Measurements from ENCODE around the gene IGSF21. TPM values are rescaled to one million over a fixed set of nuclear protein-coding genes. Genes with fewer than 3 reads are reported as not detected.
A peak's percentile ranks its signal among the peaks of the same experiment; 100 is the strongest.
"Not testable (repeated sequence)": the region's sequence is repeated elsewhere in the genome, so short reads cannot be mapped to it uniquely, and the experiment has no call there.

Gene IGSF21
- total RNA-seq, 1 donor from 2014 or later = 0.81 TPM

DNA sequence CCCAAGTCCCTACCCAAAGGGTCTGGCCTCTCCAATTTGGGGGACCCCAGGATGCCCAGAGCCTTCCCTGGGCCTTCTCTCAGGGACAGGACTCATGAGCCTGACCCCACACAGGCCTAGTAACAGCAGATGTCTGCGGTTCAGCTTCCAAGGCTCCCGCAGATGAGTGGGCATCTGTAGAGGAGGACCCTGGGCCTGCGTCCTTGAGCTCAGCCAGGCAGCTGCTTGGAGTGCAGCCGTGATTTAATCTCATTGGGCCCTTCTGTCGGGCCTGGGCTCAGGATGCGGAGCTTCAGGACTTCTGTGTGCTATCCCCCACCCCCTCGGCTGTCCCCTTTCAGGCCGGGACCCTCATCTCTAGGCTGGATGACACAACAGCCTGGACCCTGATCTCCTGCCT, 35.4 kb downstream of the IGSF21 start:
- DNase-seq (ENCODE audit: low spot score) (no peak), ATAC-seq (no peak)

DNA sequence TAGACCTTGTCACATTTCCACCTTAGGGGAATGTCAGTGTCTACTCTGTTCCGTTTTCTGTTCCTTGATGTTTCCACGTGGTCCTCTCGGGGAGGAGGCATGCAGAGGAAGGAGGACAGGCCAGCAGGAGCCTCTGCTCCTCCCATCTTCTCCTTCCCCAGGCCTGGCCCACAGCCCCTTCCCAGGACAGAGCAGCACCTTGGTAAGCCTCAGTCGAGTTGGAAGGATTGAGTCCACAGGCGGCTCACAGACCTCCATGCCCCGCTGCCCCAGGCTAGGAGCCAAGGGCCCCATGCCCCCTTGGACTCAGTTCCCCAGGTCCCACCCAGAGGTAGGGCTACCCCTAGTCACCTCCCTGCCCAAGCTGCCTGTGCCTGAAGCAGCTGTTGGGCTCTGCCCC, 36.5 kb downstream of the IGSF21 start:
- ATAC-seq = no peak
- DNase-seq (ENCODE audit: low spot score) = no peak

DNA sequence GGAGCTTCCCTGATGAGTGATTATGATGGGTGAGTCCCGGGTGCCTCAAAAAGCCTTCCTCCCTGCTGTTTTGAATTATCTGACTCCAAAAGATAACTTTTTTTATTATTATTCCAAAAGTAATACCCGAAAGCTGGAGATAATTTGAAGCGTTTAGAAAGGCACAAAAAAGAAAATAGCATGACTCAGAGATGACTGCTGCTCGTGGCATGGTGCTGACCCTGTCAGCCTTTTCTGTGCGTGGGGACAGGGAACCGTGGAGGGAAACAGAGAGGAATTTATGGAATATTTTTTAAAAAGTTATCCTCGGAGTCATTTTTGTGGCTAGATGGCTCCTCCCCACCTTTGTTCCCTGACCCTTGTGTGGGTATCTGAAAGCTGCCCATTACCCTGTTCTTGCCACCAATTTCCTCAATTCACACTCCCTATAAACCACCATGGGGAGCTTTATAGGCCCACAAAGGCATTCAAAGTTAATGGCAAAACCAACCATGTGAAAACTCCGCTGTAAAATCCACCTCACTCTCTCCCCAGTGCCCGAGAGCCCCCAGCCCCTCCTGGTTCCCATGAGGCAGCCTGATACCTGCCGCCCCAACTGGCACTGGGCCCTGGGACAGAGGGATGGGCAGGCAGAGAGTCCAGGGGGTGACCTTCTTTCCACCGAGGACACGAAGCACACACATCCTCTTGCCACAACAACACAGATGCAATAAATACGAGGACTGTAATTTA, 37.5 kb downstream of the IGSF21 start:
- ATAC-seq = no peak
- no peak for DNase-seq (ENCODE audit: low spot score)

DNA sequence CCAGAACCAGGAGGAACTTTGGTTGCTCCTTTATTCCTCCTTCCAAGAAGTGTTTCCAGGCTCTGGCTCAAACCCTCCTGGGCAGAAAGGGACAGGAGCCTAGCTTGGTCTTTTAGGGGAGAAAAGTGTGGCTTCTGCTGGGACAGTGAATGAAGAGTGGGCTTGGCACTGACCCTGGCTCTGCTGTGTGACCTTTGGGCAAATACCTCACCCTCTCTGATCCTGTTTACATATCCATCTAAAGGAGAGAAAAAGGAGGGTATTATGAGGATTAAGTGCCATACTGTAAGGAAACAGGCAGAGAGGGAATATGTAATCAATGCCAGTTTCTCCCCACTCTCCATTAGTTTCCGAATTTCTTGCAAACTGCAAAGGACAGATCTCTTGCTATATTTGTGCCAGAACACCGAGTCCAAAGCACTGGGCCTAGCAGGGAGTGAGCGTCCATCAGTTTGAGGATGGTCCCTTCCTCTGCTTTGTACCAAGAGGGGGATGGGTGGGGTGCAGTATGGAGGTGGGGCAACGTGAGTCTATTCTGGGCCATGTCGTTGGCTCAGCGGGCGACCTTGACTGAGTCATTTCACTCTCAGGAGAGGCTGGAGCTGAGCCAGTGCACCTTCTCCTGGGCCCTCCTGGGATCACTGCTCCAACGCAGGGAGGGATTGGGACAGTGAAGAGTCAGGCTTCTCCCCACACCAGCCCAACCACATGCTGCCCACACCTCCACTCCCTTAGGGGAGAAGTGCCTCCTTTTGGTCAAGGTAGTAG, 38.4 kb downstream of the IGSF21 start:
- ATAC-seq = no peak
- no peak for DNase-seq (ENCODE audit: low spot score)

DNA sequence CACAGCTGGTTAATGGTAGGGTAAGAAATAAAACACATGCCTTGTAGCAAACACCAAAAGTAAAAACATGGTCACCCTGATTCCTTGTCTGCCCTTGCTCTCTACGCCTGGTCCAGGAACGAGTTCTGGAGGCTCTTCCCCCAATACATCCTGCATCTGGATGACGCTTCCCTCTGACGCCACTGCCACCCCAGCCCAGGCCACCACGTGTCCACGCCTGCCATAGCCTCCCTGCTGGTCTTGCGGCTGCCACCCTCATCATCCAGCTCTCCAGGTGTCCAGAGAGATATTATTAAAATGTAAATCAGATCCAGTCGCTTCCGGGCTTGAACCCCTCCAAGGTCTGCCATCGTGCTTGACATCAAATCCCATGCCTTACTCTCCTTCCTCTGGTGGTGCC, 39.3 kb downstream of the IGSF21 start:
- DNase-seq (ENCODE audit: low spot score) (no peak), ATAC-seq (no peak)

DNA sequence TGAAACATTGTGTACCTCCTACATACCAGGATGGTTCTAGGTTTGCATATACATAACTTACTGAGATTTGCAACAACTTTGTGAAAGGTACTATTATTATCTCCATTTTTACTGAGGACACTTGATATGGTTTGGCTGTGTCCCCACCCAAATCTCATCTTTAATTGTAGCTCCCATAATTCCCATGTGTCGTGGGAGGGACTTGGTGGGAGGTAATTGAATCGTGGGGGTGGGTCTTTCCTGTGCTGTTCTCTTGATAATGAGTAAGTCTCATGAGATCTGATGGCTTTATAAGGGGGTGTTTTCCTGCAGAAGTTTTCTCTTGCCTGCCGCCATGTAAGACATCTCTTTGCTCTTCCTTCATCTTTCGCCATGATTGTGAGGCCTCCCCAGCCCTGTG, 40.1 kb downstream of the IGSF21 start:
- no peak for DNase-seq (ENCODE audit: low spot score)
- no peak for ATAC-seq

DNA sequence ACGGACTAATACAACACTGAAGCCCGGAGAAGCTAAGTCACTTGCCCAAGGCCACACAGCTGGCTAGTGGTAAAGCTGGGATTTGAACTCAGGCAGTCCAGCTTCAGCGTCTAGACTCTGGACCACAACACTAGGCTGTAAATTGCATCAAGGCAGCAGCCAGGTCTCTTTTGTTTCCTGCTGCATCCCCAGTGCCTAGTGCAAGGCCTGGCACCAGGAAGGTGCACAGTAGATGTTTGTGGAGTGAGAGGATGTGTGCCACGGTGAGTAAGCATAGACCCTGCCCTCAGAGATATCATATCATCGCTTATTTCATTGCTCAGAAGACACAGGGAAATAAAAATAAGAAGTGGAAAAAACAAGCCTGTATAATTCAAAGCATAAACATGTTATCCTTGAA, 40.9 kb downstream of the IGSF21 start:
- no peak for ATAC-seq

DNA sequence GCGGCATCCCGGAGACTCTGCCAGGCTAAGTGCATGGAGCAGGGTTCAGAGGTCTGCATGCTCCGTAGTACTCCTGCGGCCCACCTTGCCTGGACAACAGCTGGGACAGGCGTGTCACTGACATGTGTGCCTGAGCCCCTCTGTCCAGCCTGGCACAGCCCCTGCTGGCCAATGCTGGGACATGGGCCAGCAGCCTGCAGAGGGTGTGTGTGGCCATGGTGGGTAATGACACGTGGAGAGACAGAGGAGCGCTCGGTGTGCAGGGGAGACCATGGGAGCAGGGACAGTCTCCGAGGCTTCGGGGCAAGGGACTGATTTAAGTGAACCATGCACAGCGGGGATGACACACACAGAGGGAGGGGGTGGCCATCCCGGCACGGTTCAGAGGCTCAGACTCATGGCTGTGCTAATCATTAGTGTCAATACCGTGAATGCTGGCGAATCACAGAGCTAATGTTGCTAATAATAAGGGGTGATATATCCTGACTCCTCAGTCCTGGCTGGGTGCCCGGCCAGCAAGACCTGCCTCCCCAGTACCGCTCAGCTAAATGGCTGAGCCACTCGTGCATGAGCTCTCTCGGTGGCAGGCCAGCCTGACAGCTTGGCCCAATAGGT, 41.5 kb downstream of the IGSF21 start:
- no peak for DNase-seq (ENCODE audit: low spot score)
- ATAC-seq = no peak

More for the DNA sequence above, 40.9 kb downstream of the IGSF21 start:
- no peak for DNase-seq (ENCODE audit: low spot score)

DNA sequence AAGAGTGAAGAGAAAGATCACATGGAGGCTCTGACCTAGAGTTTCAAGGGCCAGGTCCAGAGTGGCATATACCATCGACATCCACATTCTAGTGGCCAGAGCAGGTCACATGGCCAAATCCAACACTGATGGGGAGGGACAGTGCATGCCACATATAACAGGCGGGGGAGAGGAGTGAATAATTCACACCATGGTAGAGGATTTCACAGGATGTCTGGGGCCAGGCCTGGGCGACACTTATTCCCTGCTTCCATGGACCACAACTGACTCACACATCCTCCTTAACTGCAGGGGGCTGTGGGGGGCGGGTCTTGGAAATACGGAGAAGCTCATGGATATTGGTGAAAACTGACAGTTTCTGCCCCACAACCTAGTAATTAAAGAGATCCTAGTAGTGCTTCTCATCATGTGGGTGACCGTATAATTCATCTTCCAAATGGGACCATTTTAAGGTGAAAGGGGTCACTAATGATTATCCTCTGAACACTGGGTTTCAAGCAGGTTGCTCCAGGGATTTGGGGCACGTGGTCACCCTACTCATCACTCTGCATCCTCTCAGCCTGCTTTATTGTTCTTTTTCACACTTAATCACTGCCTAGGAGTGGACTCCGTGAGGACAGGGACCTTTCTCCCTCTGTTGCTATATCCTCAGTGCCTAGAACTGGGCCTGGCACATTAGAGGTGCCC, 44.0 kb downstream of the IGSF21 start:
- ATAC-seq = no peak
- no peak for DNase-seq (ENCODE audit: low spot score)

DNA sequence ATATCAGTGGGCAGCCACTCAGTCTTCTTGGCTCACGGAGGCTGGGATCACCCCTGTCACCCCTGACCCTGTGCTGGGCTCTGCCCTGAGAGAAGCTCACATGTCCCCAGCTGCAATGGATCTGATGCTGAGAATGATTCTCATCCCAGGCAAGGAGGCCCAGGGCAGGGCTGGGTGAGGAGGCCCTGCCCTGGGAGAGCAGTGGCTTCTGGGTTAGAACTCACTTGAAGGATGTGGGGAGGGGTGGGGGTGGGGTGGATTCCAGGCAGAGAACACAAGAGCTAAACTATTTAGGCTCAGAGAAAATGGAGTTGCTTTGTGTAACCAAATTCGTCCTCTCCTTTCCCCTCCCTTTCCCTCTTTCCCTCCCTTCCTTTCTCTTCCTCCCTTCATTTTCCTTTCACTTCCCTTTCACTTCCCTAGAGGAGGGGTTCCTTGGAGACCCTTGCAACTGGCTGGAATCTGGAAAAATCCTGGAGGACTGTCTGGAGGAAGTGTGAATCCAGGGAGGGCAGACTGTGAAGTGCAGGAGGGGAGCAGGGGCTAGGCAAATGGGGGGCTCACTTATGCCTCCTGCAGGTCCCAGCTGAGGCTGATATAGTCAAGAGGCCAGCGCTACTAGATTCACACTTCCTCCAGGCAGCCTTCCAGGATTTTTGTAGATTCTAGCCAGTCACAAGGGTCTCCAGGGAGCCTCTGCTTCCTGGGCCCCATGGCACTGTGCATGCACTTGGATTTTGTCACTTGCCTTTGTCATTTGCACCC, 47.0 kb downstream of the IGSF21 start:
- ATAC-seq (no peak), DNase-seq (ENCODE audit: low spot score) (no peak)

DNA sequence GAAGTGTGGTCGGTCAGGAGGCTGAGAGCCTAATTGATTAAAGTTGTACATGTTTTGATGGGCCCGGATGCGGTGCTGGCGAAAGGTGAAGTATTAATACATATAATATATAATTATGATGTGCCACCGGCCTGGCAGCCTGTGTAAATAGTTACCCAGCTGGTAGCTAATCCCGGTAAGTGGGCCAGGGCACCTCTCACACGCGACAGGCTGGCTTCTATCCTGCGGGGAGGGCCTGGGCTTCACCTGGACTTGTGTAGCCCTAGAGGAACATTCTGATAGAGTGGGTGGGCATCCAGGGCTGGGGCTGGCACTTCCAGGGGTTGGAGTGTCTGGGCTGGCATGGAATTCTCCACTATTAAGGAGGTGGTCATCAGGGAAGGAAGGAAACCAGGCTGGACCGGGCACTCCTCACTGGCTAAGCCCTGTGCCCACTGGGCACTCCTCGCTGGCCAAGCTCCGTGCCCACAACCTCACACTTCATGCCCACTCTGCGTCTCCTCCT, 48.3 kb downstream of the IGSF21 start:
- ATAC-seq = no peak

DNA sequence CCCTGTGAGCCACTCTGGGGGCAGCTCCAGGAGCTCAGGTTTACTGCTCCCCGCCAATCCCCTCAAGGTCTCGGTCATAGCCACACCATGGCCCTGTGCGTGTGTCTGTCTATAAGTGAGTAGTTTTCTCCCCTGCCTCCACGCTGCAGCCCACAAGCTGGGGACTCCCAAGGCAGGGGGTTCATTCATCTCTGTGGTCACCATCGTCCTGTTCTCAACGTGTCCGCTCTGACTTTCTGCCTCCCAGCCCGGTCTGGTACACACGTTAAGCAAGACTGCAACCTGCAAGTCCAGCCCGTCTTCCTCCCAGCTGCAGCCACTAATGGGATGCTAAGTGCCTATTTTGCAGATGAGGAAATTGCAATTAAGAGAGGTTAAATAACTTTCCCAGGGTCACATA, 49.8 kb downstream of the IGSF21 start:
- DNase-seq (ENCODE audit: low spot score) (no peak), ATAC-seq (no peak)

More for the DNA sequence above, 48.3 kb downstream of the IGSF21 start:
- DNase-seq (ENCODE audit: low spot score) = no peak

DNA sequence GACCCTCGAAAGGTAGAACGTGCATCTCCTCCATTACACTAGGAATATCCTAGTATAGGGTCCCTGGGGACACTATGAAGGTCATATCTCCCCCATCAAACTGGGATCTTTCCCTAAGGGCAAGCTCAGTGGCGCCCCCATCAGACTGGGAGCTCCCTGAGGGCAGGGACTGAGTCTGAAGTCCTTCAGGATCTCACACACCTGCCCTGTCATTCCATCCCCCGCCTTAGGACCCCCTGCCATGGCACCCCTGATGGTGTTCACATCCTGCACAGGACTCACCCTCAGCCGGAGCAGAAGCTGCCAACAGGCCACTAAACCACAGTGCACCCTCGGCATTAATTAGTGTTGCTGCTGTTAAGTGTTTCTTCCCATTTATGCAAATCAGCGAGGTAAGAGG, 50.4 kb downstream of the IGSF21 start:
- no peak for ATAC-seq
- DNase-seq (ENCODE audit: low spot score) = no peak

DNA sequence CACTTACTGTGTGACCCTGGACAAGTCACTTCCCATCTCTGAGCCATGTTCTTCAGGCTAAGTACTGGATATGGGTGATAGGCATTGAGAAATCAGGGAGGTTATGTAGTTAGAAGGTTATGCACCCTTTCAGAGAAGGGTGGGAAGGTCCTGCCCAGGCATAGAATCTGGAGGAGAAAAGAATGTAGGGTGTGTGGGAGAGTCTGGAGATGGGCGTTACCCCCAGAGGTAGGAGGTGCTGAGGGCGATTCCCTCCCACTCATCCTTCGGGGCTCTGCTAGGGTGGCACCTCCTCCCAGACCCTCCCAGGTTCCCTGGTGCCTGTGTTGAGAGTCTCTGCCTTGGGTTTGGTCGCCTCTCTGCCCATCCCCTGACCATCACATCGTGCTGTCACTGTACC, 51.1 kb downstream of the IGSF21 start:
- DNase-seq (ENCODE audit: low spot score) (no peak), ATAC-seq (no peak)

DNA sequence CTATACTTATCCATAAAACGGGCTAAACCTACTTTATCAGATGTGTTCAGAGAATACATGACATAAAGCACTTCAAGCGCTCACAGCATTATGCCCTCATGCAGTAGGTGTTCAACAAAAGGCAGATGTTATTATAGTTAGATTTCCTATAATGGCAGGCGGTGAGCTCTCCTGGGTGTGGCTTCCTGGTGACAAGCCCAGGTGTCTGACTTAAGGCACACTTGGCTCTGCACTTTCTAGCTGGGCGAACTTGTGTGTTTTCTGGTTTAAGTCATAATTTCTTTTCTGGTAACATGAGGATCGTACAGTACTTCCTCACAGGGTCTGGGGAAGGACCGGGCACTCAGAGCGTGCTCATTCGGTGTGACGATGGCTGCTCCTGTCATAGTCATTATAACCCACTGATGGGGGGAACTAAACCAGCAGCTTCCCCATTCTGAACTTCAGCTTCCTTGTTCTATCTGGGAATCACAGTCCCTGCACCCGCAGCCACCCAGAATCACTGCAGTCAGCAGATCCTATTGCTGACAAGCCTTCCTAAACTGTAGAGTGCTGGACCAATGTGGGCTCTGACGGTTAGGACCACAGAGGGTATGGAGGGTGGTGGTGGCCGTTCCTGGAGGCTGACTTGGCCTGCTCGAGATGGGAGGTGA, 52.8 kb downstream of the IGSF21 start:
- ATAC-seq (peak; percentile 62), DNase-seq (ENCODE audit: low spot score) (no peak)

DNA sequence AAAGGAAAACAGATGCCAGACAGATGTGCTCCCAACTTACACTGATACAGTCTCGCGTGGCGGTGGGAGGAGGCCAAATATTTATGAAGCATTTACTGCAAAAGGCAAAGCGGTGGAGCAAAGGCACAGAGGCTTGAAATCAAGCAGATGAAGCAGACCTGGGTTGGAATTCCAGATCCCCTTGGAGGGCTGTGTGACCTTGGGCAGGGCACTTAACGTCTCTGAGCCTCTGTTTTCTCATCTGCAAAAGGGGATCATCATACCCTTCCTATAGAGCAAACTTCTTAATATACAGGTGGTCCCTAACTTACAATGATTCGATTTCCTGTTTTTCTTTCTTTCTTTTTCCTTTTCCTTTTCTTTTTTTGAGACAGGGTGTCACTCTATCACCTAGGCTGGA, 54.1 kb downstream of the IGSF21 start:
- DNase-seq (ENCODE audit: low spot score) (no peak), ATAC-seq (no peak)

DNA sequence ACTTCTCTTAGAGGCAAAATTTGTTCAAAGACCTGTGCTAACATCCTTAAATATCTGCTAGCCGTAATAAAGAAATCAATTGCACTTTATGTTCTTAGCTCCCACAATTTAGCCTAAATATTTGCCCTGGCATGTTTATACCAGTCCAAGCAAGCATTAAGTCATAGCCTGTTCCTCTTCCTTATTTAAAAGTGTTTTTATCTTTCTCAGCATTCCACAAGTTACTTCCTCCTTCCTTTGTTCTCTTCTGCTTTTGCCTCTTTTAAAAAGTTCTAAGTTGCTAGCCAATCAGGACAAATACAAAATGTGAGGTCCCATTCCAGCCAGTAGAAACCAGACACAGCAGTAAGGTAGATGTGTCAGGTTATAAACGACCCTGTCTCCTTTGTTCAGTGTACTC, 58.0 kb downstream of the IGSF21 start:
- DNase-seq (ENCODE audit: low spot score); ATAC-seq: not testable (repeated sequence)

DNA sequence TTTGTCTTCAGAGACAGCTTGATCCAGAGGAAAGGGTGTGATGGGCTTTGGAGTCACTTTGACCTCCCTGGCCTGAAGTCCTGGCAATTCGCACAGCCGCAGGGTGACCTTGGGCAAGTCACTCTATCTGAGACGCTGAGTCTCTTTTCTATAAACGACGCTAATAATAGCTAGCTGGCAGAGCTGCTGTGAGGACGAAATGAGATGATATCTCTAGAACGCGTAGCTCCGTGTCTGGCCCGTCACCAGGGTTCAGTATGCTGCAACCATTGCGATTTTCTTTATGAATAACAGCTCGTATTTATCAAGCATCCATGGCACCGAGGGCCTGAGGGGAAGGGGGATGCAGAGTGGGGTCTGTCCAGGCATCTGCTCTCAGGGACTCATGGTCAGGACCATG, 58.7 kb downstream of the IGSF21 start:
- no peak for ATAC-seq
- no peak for DNase-seq (ENCODE audit: low spot score)

DNA sequence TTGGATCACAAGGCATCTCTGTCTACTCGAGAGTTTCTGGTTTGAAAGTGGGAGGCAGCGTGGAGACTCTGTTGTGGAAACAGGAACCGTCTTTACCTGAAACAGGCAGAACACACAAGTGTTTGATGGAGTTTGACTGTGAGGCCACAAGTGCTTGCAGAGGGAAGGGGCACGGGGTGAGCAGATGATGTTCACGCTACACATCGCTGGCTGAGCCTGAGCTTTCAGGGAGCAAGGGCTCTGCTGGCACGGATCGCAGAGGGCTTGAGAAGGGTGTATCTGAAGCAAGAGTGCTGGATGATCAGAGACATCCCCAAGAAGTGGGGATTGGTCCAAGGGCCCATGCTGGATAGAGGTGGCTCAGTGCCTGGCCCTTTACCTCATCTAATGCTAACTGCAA, 59.3 kb downstream of the IGSF21 start:
- no peak for DNase-seq (ENCODE audit: low spot score)
- no peak for ATAC-seq

DNA sequence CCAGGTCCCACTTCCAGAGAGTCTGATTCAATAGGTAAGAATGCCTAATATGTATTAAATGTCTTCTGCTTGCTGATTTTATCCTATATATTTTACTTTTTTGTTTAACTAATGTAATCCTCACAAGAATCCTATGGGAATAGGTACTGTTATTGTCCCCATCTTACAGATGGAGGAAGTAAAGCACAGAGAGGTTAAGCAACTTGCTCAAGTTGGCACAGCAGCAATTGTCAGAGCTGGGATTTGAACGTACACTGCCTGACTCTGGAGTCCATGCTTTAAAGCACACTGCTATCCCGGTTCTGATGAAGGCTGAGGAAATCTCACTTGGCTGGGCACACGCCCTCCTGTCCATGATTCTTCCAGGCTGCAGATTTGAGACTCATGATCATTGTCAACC, 62.8 kb downstream of the IGSF21 start:
- DNase-seq (ENCODE audit: low spot score) (no peak), ATAC-seq (no peak)

All from left lobe of liver (tissue), 2 donors.